Dermis lymphatic vessel endothelial cell (primary cell): ENCODE results near the gene LGALS1. TPM values are rescaled to one million over a fixed set of nuclear protein-coding genes. Genes with fewer than 3 reads are reported as not detected.

Experiments
- total RNA-seq: library from RNA; depleted of rRNA; stranded (reverse); fragments of >200 nt; gene quantifications from 2 replicates; pipeline ENCODE4 v1.2.1, GENCODE V29; 2014

Gene LGALS1
- total RNA-seq = 2,994 and 4,027 TPM in 2 replicates

GRCh38 chr22:37674951-37675929, at the start of gene LGALS1:
Gene LGALS1 (plus strand): TSS chr22:37675636. CDS start chr22:37675703, 67 bp downstream.

GRCh38 chr22:37639070-37639760, 36.2 kb upstream of the LGALS1 start, which contains the start of gene SH3BP1:
Gene SH3BP1 (plus strand): TSS chr22:37639669. CDS start chr22:37639788, 119 bp downstream.

GRCh38 chr22:37658133-37659065, 17.0 kb upstream of the LGALS1 start, which contains the start of gene PDXP:
Gene PDXP (plus strand): TSS chr22:37658723. CDS start chr22:37658783, 60 bp downstream.

DNA sequence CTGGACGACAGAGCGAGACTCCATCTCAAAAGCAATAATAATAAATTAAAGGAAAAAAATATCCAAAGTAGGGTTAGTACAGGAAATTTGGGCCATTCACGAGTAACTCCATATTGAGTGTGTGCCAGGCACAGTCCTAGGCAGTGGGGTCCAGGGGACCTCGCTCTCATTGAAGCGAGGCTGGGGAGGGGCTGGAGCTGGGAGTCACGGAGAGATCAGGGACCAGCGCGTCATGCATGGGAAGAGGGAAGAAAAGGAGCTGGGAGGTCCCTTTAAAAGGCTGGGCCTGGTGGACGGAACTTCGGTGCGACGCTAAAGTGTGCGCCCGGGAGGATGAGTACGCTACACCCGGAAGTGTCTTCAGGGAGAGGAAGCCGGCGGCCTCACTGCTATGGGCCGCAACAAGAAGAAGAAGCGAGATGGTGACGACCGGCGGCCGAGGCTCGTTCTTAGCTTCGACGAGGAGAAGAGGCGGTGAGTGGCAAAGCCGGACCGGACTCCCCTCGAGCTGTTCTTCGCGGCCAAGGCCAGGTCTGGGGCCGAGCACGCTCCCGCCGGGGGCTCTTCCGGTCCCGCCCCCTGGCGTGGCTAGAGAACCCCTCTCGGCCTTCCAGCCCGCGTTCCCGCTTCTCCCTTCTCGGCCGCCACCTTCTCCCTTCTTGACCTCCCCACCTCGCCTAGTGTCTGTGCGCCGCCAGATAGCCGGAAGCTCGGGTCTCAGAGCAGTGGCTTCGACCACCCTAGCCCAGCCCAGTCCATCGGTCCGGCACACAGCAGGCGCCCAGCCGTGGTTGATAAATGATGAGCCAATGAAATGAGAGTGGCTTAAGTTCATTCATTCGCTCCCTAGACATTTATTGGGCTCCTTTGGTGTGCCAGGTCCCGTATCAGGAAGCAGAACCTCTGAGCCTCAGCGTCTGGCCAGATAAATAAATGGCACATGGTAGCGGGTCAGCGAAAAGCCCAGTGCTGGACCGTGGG, 10.9 kb downstream of the LGALS1 start, which contains the start of gene NOL12:
Gene NOL12, plus strand, starts transcription at position 342 of the 981 bp plus-strand sequence. Its CDS starts 50 bp downstream, at position 392.

DNA sequence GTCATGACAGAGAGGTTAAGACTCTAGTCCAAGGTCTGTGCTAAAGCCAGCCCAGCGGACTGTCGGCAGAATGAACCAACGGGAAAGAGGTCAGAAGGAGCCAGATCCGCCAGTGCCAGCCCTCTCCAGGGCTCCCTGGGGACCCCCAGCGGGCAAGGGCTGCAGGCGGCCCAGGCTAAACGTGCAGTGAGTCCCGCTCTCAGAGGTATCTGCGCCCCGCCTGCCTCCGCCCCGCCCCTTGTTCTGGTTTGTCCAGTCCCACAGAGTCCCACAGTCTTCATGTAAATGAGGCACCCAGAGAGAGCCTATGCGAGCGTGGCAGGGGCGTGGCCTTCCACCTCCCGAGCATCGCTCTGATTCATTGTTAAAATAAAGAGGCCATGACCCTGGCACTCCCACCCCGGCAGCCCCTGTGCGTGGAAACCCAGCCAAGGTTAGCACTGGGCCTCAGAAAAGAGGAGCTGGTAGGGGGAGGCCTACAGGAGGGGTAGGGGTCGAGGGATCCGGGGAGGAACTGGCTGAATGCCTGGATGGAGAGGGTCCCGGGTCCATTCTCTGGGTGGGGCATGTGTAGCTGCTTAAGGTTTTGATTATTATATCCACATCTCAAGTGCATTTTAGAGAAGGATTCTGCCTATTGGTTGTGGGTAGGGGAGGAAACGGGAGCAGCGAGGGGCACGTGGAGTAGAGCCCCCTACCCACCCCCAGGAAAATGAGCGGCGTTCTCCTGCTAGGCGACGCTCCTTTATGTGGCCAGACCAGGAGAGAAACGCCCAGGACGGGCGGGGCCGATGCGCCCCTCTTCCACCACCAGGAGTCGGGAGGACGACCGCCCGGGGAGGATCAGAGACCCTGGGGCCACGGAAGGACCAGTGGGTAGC, 21.5 kb downstream of the LGALS1 start, which contains the start of gene TRIOBP:
Gene TRIOBP, plus strand, starts transcription at position 392 of the 881 bp plus-strand sequence. CDS start 4,318 bp downstream, outside the sequence.

Other genes starting within 250 kb of the LGALS1 start
- under 0.01 TPM in 1 of 2 replicates, not detected in the other for gene ELFN2, start 248.2 kb upstream of the LGALS1 start, total RNA-seq
- 105 and 133 TPM in 2 replicates for gene MFNG, start 189.3 kb upstream of the LGALS1 start, total RNA-seq
- 50.7 and 70.0 TPM in 2 replicates for gene CARD10, start 156.2 kb upstream of the LGALS1 start, total RNA-seq
- 6.9 and 8.2 TPM in 2 replicates for gene CDC42EP1, start 115.2 kb upstream of the LGALS1 start, total RNA-seq
- not detected in 2 replicates for gene LGALS2, start 95.5 kb upstream of the LGALS1 start, total RNA-seq
- 66.3 and 126 TPM in 2 replicates for gene GGA1, start 66.8 kb upstream of the LGALS1 start, total RNA-seq
- 0.54 and 1.4 TPM in 2 replicates for gene SH3BP1, start 36.0 kb upstream of the LGALS1 start, total RNA-seq
- 4.7 and 6.1 TPM in 2 replicates for gene PDXP, start 16.9 kb upstream of the LGALS1 start, total RNA-seq
- gene NOL12, start 10.7 kb downstream of the LGALS1 start, total RNA-seq = 19.1 and 19.4 TPM in 2 replicates
- 116 and 141 TPM in 2 replicates for gene TRIOBP, start 21.4 kb downstream of the LGALS1 start, total RNA-seq
- 11.9 and 13.5 TPM in 2 replicates for gene GCAT, start 132.3 kb downstream of the LGALS1 start, total RNA-seq
- 0.11 TPM in 1 of 2 replicates, not detected in the other for gene GALR3, start 147.7 kb downstream of the LGALS1 start, total RNA-seq
- 16.5 and 16.7 TPM in 2 replicates for gene ANKRD54, start 168.7 kb downstream of the LGALS1 start, total RNA-seq
- gene EIF3L, start 173.8 kb downstream of the LGALS1 start, total RNA-seq = 400 and 450 TPM in 2 replicates
- 26.3 and 29.0 TPM in 2 replicates for gene MICALL1, start 230.7 kb downstream of the LGALS1 start, total RNA-seq